ENCODE data around the gene TTC22.
A peak's percentile ranks its signal among the peaks of the same experiment; 100 is the strongest.

The TTC22 gene

DNA sequence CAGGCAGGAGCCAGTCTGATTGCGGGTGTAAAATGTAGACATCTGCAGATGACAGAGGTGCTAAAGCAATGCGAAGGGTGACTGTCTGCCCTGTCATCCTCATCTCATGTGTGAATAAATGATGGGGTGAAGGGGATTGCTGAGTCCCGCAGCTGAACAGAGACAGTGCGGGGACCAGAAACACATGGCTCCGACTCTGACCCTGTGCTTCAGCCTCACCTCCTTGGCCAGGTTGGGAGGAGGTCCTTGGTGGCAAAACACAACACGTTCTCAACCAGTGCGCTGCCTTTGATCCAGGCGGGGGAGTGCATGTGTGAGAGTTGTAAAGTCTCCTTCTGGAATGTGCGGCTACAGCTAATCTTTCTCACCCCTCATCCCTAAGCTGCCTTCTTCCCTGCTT lies 32.0 kb upstream of the TTC22 start:
- FAIRE-seq: no peak

DNA sequence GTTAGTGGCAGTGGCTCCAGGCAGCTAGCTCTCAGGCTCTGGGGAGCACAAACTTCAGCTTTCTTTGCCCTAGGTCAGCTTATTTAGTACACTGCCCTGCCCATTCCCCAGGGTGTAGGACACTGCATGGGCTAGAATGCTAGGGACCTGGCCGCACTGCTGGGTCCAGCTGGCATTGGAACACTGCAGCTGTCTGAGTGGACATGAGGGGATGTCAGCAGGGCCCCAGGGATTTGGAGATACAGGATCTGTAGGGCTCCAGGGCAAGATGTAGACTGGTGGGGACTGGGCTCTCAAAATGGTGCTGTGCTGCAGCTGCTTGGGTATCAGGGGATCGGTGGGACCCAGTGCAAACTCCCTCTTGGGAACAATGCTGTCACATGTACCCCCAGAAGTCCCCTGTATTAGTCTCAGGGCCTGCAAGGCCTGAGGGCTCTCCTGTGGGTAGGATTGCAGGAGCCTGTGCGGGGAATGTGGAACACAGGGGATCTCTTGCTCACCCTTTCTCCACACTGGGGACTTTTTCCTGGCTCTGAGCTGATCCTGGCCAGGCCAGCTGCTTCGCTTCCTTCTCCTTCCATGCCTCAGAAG lies 25.2 kb upstream of the TTC22 start:
- FAIRE-seq: no peak

- FAIRE-seq: no peak
Observed at GRCh38 chr1:54825696-54826095, 24.6 kb upstream of the TTC22 start.

- no peak for FAIRE-seq
Observed at GRCh38 chr1:54823670-54824069, 22.5 kb upstream of the TTC22 start.

GRCh38 chr1:54819733-54820132 lies 18.6 kb upstream of the TTC22 start:
- no peak for FAIRE-seq

DNA sequence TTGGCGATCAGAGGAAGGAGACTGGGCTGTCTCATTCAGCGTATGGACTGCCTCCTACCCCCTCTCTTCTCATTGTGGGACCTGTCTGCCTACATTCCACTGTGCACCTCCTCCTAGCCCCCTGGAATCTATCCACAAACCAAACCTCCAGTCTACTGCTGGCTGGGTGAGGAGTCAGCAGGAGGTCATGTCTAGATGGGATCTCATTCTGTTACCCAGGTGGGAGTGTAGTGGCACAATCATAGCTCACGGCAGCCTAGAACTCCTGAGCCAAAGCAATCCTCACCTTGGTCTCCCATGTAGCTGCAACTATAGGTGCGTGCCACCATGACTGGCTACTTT lies 18.0 kb upstream of the TTC22 start:
- no peak for FAIRE-seq

DNA sequence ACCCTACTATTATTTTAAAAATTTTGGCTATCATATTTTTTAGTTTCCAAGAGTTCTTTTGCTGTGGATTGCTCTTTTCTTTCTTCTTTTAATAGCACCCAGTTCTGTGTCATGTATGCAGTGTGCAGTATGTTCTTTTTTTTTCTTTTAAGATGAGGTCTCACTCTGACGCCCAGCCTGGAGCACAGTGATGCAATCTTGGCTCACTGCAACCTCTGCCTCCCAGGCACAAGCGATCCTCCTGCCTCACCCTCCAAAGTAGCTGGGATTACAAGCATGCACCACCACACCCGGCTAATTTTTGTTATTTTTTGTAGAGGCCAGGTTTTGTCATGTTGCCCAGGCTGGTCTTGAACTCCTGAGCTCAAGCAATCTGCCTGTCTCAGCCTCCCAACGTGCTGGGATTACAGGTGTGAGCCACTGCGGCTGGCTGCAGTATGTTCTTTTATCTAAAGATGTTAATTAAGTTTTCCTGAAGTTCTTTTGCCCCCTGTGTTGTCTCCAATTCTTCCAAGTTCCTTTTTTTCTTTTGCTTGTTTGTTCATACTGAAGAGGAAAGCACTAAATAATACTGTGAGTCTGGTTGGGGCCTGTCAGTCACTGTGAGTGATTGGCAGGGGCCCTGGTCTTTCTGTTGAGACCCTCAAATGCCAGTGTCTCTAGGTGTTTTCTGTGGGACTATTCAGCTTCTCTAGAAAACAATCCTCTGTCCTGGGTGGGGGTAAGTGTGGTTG lies 17.5 kb upstream of the TTC22 start:
- FAIRE-seq: no peak

DNA sequence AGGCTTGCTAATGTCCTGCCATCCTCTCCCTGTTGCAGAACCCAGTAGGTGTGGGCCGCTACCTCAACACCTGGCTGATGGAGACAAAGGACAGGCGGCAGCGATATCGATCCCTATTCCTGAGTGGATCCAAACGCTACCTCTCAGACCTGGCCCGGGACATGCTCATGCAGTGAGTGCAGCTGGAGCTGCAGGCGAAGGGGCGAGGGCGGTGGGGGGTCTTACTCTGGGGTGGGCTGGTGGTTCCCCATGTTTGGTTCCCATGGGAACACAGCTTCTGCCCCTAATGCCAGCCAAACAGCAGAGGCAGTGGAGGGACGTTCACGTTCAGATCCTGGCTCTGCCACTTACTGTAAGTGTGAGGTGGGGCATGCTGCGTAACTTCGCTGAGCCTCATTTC lies 15.8 kb upstream of the TTC22 start:
- FAIRE-seq: no peak

GRCh38 chr1:54816130-54816529 lies 15.0 kb upstream of the TTC22 start:
- no peak for FAIRE-seq

DNA sequence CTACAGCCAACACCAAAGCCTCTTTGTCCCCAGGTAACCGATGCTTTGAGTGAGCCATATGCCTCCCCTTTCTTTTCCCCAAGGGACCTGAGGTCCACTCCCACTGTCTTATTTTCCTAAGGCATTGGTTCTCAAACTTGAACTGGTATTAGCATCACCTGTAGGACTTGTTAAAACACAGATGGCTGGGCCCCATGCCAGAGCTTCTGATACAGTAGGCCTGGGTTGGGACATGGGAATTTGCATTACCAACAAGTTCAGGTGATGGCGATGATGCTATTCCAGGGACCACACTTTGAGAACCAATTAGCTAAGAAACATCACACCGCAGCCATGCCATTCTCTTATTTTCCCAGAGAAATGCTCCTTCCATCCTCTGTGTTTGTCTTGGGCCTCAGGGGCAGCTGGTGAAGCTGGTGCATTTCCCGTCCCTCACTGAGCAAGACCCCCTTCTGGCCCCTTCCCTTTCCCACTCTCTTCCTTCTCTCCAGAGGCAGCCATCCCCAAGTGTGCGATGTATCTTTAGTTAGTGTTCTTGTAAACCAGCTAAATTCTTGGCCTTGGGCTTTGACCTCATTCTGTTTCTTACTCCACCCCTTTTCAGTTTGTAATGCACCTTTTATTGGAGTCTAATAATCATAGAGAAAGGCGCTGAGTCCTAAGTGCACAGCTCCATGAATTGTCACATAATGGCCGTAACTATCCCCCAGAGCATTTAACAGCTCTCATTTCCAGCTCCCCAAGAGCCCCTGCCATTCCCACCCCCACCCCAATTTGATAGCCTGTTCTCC lies 14.2 kb upstream of the TTC22 start:
- no peak for FAIRE-seq

GRCh38 chr1:54814571-54814970 lies 13.4 kb upstream of the TTC22 start:
- FAIRE-seq: no peak

- no peak for FAIRE-seq
Observed at GRCh38 chr1:54814126-54814498, 13.0 kb upstream of the TTC22 start.

DNA sequence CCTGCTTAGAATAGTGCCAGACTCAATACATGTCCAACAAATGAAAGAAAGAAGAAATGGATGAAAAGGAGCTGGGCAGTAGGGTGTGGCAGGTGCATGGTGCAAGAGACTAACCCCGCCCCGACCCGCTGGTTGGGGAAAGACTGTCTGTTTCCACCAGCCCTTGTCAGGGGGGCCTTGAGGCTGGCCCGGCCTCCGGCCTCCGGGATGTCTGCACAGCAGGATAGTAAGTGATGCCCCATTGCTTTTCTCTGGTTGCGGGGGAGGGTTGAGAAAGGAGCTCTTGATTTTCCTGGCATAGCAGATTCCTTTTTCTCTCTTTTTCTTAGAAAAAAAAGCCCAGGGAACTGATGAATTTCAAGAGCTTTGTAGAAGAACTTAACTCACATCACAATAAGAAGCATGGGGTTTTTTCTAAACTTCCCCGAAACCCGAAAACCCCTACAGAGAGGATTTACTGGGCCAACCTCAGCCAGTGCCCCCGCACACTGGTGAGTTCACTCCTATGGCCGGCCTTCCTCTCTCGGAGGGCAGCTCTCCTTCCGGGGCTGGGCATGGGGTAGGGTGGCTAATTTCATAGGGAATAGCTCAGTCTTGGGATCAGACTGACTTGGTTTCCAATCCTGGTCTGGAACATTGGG lies 12.5 kb upstream of the TTC22 start:
- FAIRE-seq: no peak

- FAIRE-seq: no peak
Observed at GRCh38 chr1:54812801-54813484, 11.8 kb upstream of the TTC22 start.

- no peak for FAIRE-seq
Observed at GRCh38 chr1:54811739-54812655, 10.9 kb upstream of the TTC22 start.

DNA sequence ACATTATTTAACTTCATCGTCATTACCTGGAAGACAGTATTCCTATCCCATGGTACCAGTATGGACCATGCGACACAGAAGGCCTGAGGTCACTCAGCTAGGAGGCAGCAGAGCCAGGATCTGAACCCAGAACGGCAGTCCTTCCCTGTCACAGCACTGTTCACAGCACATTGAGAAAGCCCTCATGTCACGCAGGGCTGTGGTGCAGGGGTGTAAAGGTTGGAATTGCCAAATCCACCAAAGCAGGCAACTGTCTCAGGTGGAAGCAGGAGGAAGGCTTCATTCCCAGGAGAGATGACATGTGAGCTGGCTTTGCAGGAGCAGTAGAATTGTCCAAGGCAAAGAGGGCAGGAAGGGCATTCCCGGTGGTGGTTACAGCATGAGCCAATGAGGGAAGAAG lies 9.9 kb upstream of the TTC22 start:
- FAIRE-seq: no peak

DNA sequence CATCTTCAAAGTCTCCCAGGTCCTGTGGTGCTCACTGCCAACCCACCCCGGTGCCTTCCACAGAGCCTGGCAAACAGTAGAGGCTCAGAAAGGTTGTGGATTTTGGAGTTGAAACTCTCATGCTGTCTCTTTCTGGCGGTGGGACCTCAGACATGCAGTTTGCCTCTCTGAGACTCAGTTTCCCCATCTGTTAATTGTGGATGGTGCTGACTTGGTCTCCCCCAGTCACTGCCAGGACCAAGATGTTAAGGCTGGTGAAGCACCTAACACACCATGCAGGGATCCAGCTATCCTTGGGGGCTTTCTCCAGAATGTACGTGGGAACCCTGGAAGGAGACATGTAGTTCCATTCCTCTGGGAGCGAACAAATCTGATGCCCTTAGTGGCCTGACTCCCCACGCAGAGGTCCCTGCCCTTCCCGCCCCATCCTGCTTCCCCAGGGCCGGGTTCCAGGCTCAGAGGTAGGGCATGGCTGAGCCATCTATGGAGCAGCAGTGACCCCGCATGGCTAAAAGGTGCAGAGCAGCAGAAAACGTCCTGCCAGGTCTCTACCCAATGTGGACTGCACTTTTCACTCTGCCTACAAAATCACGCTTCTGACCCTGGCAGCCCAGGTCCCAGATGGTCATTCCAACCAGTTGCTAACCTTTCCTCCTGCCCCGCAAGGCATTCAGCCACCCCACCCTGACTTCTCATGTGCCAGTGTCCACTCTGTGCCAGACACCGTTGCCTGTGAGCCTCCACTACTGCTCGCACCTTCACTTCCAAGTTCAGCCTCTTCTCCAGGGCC lies 9.2 kb upstream of the TTC22 start:
- FAIRE-seq: peak; percentile 74

GRCh38 chr1:54809496-54810074 lies 8.5 kb upstream of the TTC22 start:
- FAIRE-seq: no peak

DNA sequence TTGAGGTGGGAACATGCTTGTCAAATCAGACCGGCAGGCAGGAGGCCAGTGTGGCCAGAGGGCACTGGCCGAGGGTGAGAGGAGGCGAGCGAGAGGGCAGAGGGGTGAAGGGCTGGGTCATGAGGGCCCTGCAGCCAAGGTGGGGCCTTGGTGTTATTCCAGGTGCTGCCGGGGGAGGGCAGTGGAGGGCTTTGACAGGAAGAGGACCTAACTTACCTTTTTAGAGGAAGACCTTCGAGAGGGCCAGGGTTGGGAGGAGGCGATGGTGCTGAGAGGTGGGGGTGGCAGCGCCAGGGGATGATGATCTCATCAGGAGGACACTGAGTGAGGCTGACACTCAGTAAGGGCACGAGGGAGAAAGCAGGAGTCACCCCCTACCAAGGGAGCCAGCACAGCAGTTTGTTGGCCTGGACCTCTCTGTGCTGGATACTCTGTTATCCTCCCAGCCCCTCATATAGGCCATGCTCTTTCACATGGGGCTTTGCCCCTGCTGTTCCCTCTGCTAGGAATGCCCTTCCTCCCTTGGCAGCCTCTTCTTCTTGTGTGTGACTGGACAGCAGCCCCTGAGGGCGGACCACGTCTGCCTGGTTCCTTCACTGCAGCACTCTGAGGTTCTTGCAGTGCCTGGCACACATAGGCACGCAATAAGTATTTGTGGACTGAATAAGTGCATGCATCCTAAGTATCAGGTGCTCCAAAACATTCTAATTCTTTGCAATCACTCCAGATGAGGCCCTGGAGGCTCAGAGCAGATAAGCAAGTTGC lies 7.5 kb upstream of the TTC22 start:
- FAIRE-seq: no peak

DNA sequence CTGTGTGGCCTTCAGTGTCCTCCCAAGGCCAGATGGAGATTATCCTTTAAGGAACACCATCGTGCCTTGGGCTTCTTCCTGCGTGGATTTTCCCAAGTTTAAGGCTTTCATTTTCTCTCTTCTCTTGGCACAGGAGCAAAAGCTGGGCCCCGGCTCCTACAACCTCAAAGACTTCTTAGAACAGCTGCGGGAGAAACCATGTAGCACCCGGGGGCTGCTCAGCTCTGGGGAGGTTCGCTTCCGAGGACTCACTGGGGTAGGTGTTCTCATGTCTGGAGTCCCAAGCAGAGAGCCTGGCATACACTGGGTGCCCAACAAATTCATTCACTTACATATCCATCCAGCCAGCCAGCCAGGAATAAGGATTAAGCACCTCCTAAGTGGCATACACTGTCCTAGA lies 6.6 kb upstream of the TTC22 start:
- no peak for FAIRE-seq

Data from islet of Langerhans (tissue), 1 donor.